ENCODE results near the gene CDS1. TPM values are rescaled to one million over a fixed set of nuclear protein-coding genes. Genes with fewer than 3 reads are reported as not detected.

Gene CDS1
- total RNA-seq, 6 experiments from 2014 or later = 0.06 to 0.23 (median 0.08) TPM

GRCh38 chr4:84697159-84697558, 114.2 kb downstream of the CDS1 start:
- Mint-ChIP-seq H3K9me3 (no peaks in the 10 kb centered on the region), H3K36me3 (ENCODE audit: low read depth) (peaks cover 51% of the 10 kb centered on the region), H3K4me1 (ENCODE audit: low read depth) (peaks cover 49% of the 10 kb centered on the region), H3K4me3 (no peak overlapping the region), H3K27ac (no peak overlapping the region), H3K27me3 (ENCODE audit: insufficient read depth) (no peaks in the 10 kb centered on the region; the same call in 1 of the 2 replicates)
- no peak for DNase-seq
- TF ChIP-seq, protein P1, sequence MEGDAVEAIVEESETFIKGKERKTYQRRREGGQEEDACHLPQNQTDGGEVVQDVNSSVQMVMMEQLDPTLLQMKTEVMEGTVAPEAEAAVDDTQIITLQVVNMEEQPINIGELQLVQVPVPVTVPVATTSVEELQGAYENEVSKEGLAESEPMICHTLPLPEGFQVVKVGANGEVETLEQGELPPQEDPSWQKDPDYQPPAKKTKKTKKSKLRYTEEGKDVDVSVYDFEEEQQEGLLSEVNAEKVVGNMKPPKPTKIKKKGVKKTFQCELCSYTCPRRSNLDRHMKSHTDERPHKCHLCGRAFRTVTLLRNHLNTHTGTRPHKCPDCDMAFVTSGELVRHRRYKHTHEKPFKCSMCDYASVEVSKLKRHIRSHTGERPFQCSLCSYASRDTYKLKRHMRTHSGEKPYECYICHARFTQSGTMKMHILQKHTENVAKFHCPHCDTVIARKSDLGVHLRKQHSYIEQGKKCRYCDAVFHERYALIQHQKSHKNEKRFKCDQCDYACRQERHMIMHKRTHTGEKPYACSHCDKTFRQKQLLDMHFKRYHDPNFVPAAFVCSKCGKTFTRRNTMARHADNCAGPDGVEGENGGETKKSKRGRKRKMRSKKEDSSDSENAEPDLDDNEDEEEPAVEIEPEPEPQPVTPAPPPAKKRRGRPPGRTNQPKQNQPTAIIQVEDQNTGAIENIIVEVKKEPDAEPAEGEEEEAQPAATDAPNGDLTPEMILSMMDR (IDR thresholded peaks at IDR 0.05) = no peak

GRCh38 chr4:84697615-84698201, 114.8 kb downstream of the CDS1 start:
- peaks cover 44% of the 10 kb centered on the region for H3K4me1 Mint-ChIP-seq (ENCODE audit: low read depth)
- TF ChIP-seq, protein P1 (IDR thresholded peaks at IDR 0.05) = no peak
- no peaks in the 10 kb centered on the region for H3K9me3 Mint-ChIP-seq
- peak; percentile 12 for DNase-seq
- H3K36me3 Mint-ChIP-seq (ENCODE audit: low read depth) = peaks cover 45% of the 10 kb centered on the region
- H3K4me3 Mint-ChIP-seq = peak overlapping the region; percentile 11; the same call in 1 of the 2 replicates
- H3K27me3 Mint-ChIP-seq (ENCODE audit: insufficient read depth) = no peaks in the 10 kb centered on the region; the same call in 1 of the 2 replicates
- peak overlapping the region; percentile 14; the same call in 1 of the 2 replicates for H3K27ac Mint-ChIP-seq

DNA sequence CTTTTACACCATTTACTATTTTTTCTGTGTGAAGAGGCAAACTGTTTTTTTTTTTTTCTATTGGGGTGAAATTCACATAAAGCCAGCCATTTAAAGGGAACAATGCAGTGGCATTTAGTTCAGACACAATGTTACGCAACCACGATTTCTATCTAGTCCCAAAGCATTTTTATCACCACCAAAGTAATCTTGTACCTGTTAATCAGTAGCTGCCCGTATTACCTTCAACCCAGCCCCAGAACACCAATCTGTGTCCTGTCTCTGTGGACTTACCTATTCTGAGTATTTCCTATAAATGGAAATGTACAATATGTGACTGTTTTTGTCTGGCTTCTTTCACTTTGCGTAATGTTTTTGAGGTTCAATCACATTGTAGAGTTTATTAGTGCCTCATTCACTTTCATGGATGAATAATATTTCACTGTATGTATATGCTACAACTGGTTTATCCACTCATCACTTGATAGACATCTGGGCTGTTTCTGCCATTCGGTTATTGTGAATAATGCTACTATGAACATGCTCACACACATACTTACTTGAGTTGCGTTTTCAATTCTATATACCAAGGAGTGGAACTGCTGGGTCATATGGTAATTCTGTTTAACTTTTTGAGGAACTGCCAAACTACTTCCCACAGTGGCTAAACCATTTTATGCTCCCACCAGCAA, 116.2 kb downstream of the CDS1 start:
- no peak overlapping the region for H3K4me3 Mint-ChIP-seq
- DNase-seq = no peak
- no peak overlapping the region for H3K27ac Mint-ChIP-seq
- H3K36me3 Mint-ChIP-seq (ENCODE audit: low read depth) = peaks cover 45% of the 10 kb centered on the region
- H3K4me1 Mint-ChIP-seq (ENCODE audit: low read depth) = peaks cover 36% of the 10 kb centered on the region
- TF ChIP-seq, protein P1 (IDR thresholded peaks at IDR 0.05) = no peak
- no peaks in the 10 kb centered on the region; the same call in 1 of the 2 replicates for H3K27me3 Mint-ChIP-seq (ENCODE audit: insufficient read depth)
- H3K9me3 Mint-ChIP-seq = no peaks in the 10 kb centered on the region

Other genes with a start within 250 kb of the CDS1 start
- gene NKX6-1, start 83.8 kb upstream of the CDS1 start, total RNA-seq (2021; fragmentation: NEBNext Ultra II Directional; extraction: Animal tissue kit (Norgen Biotek cat#: 25700)) = not detected

Data from HFFc6 (cell line).